Heart left ventricle (tissue), 13 donors: ENCODE results near the gene SSUH2.

Source experiments
- CTCF ChIP-seq, 12 donors: fragments of 200-600 bp; sonication (generic) in 4 of 12; IDR thresholded peaks; one replicate each; pipeline versions ENCODE4 v1.5.0 to v1.8.0; 2018 to 2022; ENCODE audit warnings: antibody characterized with exemption in 12 of 12, mild to moderate bottlenecking in 5 of 12
- POLR2A ChIP-seq, 2 donors: fragments of 450-650 bp; IDR thresholded peaks; one replicate each; pipeline ENCODE4 v1.6.1; 2017; ENCODE audit warnings: antibody characterized with exemption in 2 of 2, mild to moderate bottlenecking in 2 of 2, moderate library complexity in 2 of 2
- donor health status: ischemic (EF 13 %, LVEDD 7.1; RV severe dilation, severe dysfunction).
- donor health status: DM: no; HTN: yes; CAD: no.
- donor health status: DM: no; HTN: no; CAD: no.
- donor health status: ischemic (EF 25% LVEDD 6.9; RV normal size, moderate dysfunction).
- donor health status: ischemic (EF 25% LVEDD 5.7; RV mildly dilated, moderate dysfunction).
- donor health status: ischemic (EF 35%, LVEDD 5.7; RV mildly dilated, moderate dysfunction).
- donor health status: nonischemic (EF 11% LVEDD 7.7; RV severe dilation, severe dysfunction).
- donor health status: DM: yes; HTN: yes; CAD: no.
- donor health status: PGD.
- donor health status: ischemic (EF 29% LVEDD 5.4; RV normal size, mild dysfunction).
- donor health status: nonischemic (EF 23%, LVEDD 6.1; RV moderate dilation, normal function).

- no peak for TF ChIP-seq CTCF (IDR thresholded peaks at IDR 0.05)
- no peak for TF ChIP-seq POLR2A (IDR thresholded peaks at IDR 0.05)
Observed at GRCh38 chr3:8589880-8590556, 54.6 kb downstream of the SSUH2 start.
